K562 (cell line): ENCODE data around the gene PLXDC2. TPM values are rescaled to one million over a fixed set of nuclear protein-coding genes. Genes with fewer than 3 reads are reported as not detected.

Experiments
- ATAC-seq: fragments of 200-7000 bp; cut with Tn5 transposase; 3 replicates; pipeline ENCODE4 v1.9.1; 2020; ENCODE audit warnings: moderate library complexity
- BruUV-seq: library from RNA; stranded (reverse); fragments of 400-500 nt; replicated peaks from 2 replicates; lab custom pipeline; 2021; lab: Mats Ljungman, UMichigan
- CTCF ChIA-PET: fragments of 300-600 bp; formaldehyde crosslinking; extraction: SDS; loops from one replicate; lab custom pipeline; 2021; ENCODE audit warnings: low intra/inter-chr PET ratio; lab: Yijun Ruan, JAX
- POLR2A ChIA-PET: fragments of 300-600, 350-650 bp; sonication (Branson Sonifier 250); formaldehyde crosslinking; extraction: SDS; loops from one replicate; lab custom pipeline; 2021; ENCODE audit warnings: antibody characterized with exemption, inconsistent platforms; lab: Yijun Ruan, JAX
- DNase-seq, 4 experiments: peaks; one replicate each; pipeline versions ENCODE4 v3.0.0 to v3.0.0-alpha.2; 2011 to 2018; ENCODE audit warnings: low spot score in 3 of 4, mixed read lengths in 3 of 4; ENCODE audit errors: extremely low read depth in 1 of 4
- FAIRE-seq: peaks from 2 replicates; lab custom pipeline; 2011; peaks lifted over from hg19 to GRCh38; lab: Jason Lieb, UNC
- H2AFZ ChIP-seq: 2 replicates; pipeline ENCODE4 v1.6.0; 2011; ENCODE audit warnings: low read depth, low read length, control low read depth, inconsistent platforms
- H3K27ac ChIP-seq: fragments of 200-600 bp; 3 replicates; pipeline ENCODE4 v1.8.0; 2011; ENCODE audit warnings: low read depth, mild to moderate bottlenecking, control low read depth, inconsistent platforms, low read length, moderate library complexity, mixed read lengths; ENCODE audit errors: extremely low read depth
- H3K27me3 ChIP-seq, 2 experiments: fragments of 300-600 bp in 1 of 2; 2 replicates in 1 of 2; 3 replicates in 1 of 2; pipeline versions ENCODE4 v1.6.0 to v1.8.0; 2011; ENCODE audit warnings: inconsistent platforms in 2 of 2, low read length in 2 of 2, mild to moderate bottlenecking in 1 of 2, mixed read lengths in 1 of 2, moderate library complexity in 1 of 2; ENCODE audit not compliant: control insufficient read depth in 2 of 2, insufficient read depth in 2 of 2
- H3K36me3 ChIP-seq: fragments of 300-600 bp; 3 replicates; pipeline ENCODE4 v1.8.0; 2011; ENCODE audit warnings: mild to moderate bottlenecking, low read length, inconsistent platforms; ENCODE audit not compliant: control insufficient read depth, insufficient read depth
- H3K4me1 ChIP-seq, 2 experiments: fragments of 200-600 bp in 1 of 2; replicated peaks in 1 of 2; 2 replicates in 1 of 2; 3 replicates in 1 of 2; pipeline versions ENCODE4 v1.5.1 to v1.8.0; 2011; ENCODE audit warnings: inconsistent platforms in 2 of 2, low read length in 2 of 2, mild to moderate bottlenecking in 1 of 2, mixed read lengths in 1 of 2, moderate library complexity in 1 of 2; ENCODE audit not compliant: control insufficient read depth in 2 of 2, insufficient read depth in 2 of 2
- H3K4me2 ChIP-seq: 2 replicates; pipeline ENCODE4 v1.6.1; 2011; ENCODE audit warnings: low read length, control low read depth, inconsistent platforms, mixed read lengths; ENCODE audit not compliant: insufficient read depth
- H3K4me3 ChIP-seq: fragments of 200-600 bp; sonication (generic), shearing (Covaris generic); 2 replicates; pipeline ENCODE4 v1.5.1; 2016; ENCODE audit warnings: control low read depth, inconsistent platforms
- H3K79me2 ChIP-seq: fragments of 200-600 bp; 3 replicates; pipeline ENCODE4 v1.8.0; 2011; ENCODE audit warnings: low read length, inconsistent platforms; ENCODE audit not compliant: control insufficient read depth, insufficient read depth
- H3K9ac ChIP-seq, 2 experiments: 2 replicates each; pipeline versions ENCODE4 v1.6.0 to v1.6.1; 2011; ENCODE audit warnings: low read depth in 2 of 2, low read length in 2 of 2, control low read depth in 1 of 2, inconsistent platforms in 1 of 2, mild to moderate bottlenecking in 1 of 2, mixed read lengths in 1 of 2; ENCODE audit not compliant: insufficient read depth in 1 of 2
- H3K9me1 ChIP-seq: one replicate; pipeline ENCODE4 v1.6.0; 2011; ENCODE audit warnings: inconsistent platforms, mild to moderate bottlenecking, low read length, moderate library complexity; ENCODE audit not compliant: control insufficient read depth, insufficient read depth
- H3K9me3 ChIP-seq: replicated peaks from 2 replicates; pipeline ENCODE4 v1.5.1; 2011; ENCODE audit warnings: low read depth, low read length, inconsistent platforms; ENCODE audit not compliant: control insufficient read depth, insufficient read depth
- H4K20me1 ChIP-seq: replicated peaks from 2 replicates; pipeline ENCODE4 v1.6.1; 2011; ENCODE audit warnings: low read length, inconsistent platforms, mixed read lengths; ENCODE audit not compliant: control insufficient read depth, insufficient read depth
- CBFA2T2 ChIP-seq: fragments of 450-650 bp; conservative IDR thresholded peaks from 2 replicates; pipeline ENCODE4 v1.6.1; 2017; ENCODE audit warnings: mild to moderate bottlenecking
- ETS1 ChIP-seq: conservative IDR thresholded peaks from 2 replicates; pipeline ENCODE4 v1.6.1; 2011; ENCODE audit warnings: low read depth, mild to moderate bottlenecking, low read length; ENCODE audit not compliant: control insufficient read depth
- WGBS: fragments of 100-300 bp; shearing (Covaris generic); methylation state at CpG from one replicate; pipeline ENCODE4 v1.1.6; 2016; ENCODE audit warnings: low coverage, mixed read lengths; ENCODE audit not compliant: insufficient coverage; ENCODE audit errors: missing lambda C conversion rate; 5-methylcytosine and 5-hydroxymethylcytosine counted together
- in situ Hi-C: fragments of 300-500 bp; cut with MboI; formaldehyde crosslinking; loops from 4 replicates; pipeline ENCODE4 v1.15.0; 2018; ENCODE audit warnings: inconsistent platforms, mixed read lengths
- intact Hi-C: fragments of 100-400 bp; cut with micrococcal nuclease; formaldehyde crosslinking; loops from 2 replicates; pipeline ENCODE4 v1.14.2; 2022
- polyA plus RNA-seq, 8 experiments: library from polyadenylated mRNA; depleted of rRNA in 4 of 8; stranded (reverse) in 5 of 8; unstranded in 3 of 8; fragments of >200 nt; fragmentation: Nextera tagmentation in 2 of 8; fragmentation: Illumina TruSeq in 1 of 8; extraction: Ambion mirVana in 2 of 8; extraction: Trizol in 1 of 8; gene quantifications; 2 replicates each; pipeline versions ENCODE4 v1.2.1 to v1.2.3, GENCODE V29; 2011 to 2014; ENCODE audit warnings: inconsistent platforms in 1 of 8, missing spikeins in 1 of 8
- total RNA-seq, 7 experiments: library from RNA; depleted of rRNA in 6 of 7; stranded (reverse); fragments of >200 nt in 6 of 7; fragmentation: Illumina TruSeq in 2 of 7; extraction: Trizol in 2 of 7; gene quantifications; 2 replicates each; pipeline versions ENCODE4 v1.2.1 to v1.2.3, GENCODE V29; 2011 to 2021; ENCODE audit warnings: low replicate concordance in 1 of 7
- TF ChIP-seq, protein P1 (sequence below): fragments of 250-450 bp; sonication (Bioruptor Pico); IDR thresholded peaks from 2 replicates; pipeline ENCODE4 v1.8.0; 2022; ENCODE audit warnings: moderate library complexity, mild to moderate bottlenecking, inconsistent platforms

Gene PLXDC2
- total and polyA plus RNA-seq, 9 of the 15 experiments (the other 6 are each of a cell fraction or from before 2014, with no cell fraction given), result 0.01 to 0.33 (median 0.10) TPM; not detected in 3

DNA sequence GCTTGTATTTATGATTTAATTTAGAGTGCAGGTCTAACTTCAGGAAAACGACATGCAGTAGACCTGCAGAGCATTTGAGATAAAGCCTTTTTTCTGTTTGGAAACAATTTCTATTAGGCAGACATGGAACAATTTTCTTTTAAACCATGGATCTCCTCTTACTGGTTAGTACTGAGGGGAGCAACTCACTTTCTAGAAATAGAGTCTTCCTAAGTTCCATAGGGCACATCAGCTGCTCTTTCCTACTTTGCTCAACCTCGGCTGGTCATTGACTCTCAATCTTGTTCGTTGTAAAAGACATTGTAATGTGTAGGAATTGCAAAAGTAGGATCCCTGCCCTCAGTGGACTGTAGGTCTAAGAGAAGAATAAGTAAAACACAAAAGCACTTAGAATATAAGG, 58.0 kb downstream of the PLXDC2 start (continued):
- TF ChIP-seq, protein P1, sequence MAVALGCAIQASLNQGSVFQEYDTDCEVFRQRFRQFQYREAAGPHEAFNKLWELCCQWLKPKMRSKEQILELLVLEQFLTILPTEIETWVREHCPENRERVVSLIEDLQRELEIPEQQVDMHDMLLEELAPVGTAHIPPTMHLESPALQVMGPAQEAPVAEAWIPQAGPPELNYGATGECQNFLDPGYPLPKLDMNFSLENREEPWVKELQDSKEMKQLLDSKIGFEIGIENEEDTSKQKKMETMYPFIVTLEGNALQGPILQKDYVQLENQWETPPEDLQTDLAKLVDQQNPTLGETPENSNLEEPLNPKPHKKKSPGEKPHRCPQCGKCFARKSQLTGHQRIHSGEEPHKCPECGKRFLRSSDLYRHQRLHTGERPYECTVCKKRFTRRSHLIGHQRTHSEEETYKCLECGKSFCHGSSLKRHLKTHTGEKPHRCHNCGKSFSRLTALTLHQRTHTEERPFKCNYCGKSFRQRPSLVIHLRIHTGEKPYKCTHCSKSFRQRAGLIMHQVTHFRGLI, result no peak
- no peak for TF ChIP-seq CBFA2T2

DNA sequence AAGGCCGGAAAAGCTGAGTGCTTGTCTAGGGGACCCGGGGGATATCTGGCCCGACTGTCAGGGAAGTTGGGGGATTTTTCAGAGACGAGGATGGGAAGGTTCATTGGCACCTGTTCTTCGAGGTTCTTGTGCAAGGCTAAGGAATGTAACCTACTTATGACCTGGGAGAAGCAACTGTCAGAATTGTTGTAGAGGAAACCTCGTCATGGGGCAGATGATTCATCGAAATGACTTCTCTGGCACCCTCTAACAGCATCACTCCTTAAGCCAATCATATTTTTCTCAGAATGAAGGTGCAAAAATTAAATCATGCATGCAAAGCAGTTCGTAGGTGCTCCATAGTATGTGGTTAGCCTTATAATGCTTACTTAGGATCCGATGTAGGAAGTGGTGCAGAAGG, 58.6 kb downstream of the PLXDC2 start:
- no peaks in the 10 kb centered on the region for H4K20me1 ChIP-seq
- ChIA-PET CTCF (no interaction called here), POLR2A (no interaction called here)
- H3K27me3 ChIP-seq, result no peaks in the 10 kb centered on the region
- no peak overlapping the region for H3K4me2 ChIP-seq
- H3K4me3 ChIP-seq, result no peak overlapping the region
- DNase-seq, result no peak
- no peaks in the 10 kb centered on the region for H3K79me2 ChIP-seq
- no peak for TF ChIP-seq ETS1
- TF ChIP-seq, all 486 proteins: peak for 0
- Histone ChIP-seq H3K9me3 (no peaks in the 10 kb centered on the region), H2AFZ (no peak overlapping the region), H3K27ac (no peak overlapping the region), H3K9ac (no peak overlapping the region), H3K9me1 (no peaks in the 10 kb centered on the region), H3K36me3 (no peaks in the 10 kb centered on the region), H3K4me1 (no peaks in the 10 kb centered on the region)
- in situ Hi-C loops, result no loop called here
- no peak for ATAC-seq
- WGBS, result 0% methylated on average over 9 of the region's 9 CpGs
- intact Hi-C loops, result no loop called here
- BruUV-seq, result no TSS peak
- FAIRE-seq, result no peak
